Esophagus squamous epithelium (tissue), 5 donors: ENCODE results near the gene WDR38. TPM values are rescaled to one million over a fixed set of nuclear protein-coding genes. Genes with fewer than 3 reads are reported as not detected.

Experiments used
- DNase-seq: peaks from one replicate; lab custom pipeline; 2025; lab: John Stamatoyannopoulos, UW
- H3K27ac ChIP-seq, 4 donors: fragments of 200-600 bp; sonication (generic); one replicate each; pipeline ENCODE4 v1.5.1; 2016 to 2019; ENCODE audit warnings: mild to moderate bottlenecking in 1 of 4
- H3K27me3 ChIP-seq, 4 donors: fragments of 200-600 bp; sonication (generic); 1 replicate in 3 of 4; 2 replicates in 1 of 4; pipeline versions ENCODE4 v1.5.1 to v1.6.0; 2017 to 2021; ENCODE audit warnings: antibody characterized with exemption in 1 of 4
- H3K36me3 ChIP-seq, 3 donors: fragments of 200-600 bp; sonication (generic); one replicate each; pipeline ENCODE4 v1.5.1; 2016 to 2019
- H3K4me1 ChIP-seq, 3 donors: fragments of 200-600 bp; sonication (generic); one replicate each; pipeline ENCODE4 v1.5.1; 2017 to 2019
- H3K4me3 ChIP-seq, 4 donors: fragments of 200-600 bp; sonication (generic); 1 replicate in 3 of 4; 2 replicates in 1 of 4; pipeline ENCODE4 v1.5.1; 2016 to 2019; ENCODE audit warnings: mild to moderate bottlenecking in 2 of 4, moderate library complexity in 1 of 4
- H3K9me3 ChIP-seq, 3 donors: fragments of 200-600 bp; sonication (generic); one replicate each; pipeline ENCODE4 v1.5.1; 2016 to 2019
- CTCF ChIP-seq, 6 experiments: fragments of 450-650 bp in 4 of 6; fragments of 200-600 bp in 2 of 6; sonication (generic) in 2 of 6; IDR thresholded peaks; one replicate each; pipeline ENCODE4 v1.5.1; 2016 to 2019; ENCODE audit warnings: antibody characterized with exemption in 6 of 6, mild to moderate bottlenecking in 4 of 6, moderate library complexity in 4 of 6
- POLR2A ChIP-seq, 4 donors: fragments of 450-650 bp; IDR thresholded peaks; one replicate each; pipeline ENCODE4 v1.6.1; 2017; ENCODE audit warnings: antibody characterized with exemption in 4 of 4, mild to moderate bottlenecking in 4 of 4, moderate library complexity in 3 of 4
- WGBS, 2 donors: methylation state at CpG; one replicate each; pipeline ENCODE4 v1.1.5; 2018; 5-methylcytosine and 5-hydroxymethylcytosine counted together
- intact Hi-C: fragments of 100-400 bp; cut with DNase I; formaldehyde crosslinking; loops from one replicate; pipeline ENCODE4 v1.15.0; 2022
- total RNA-seq, 4 donors: library from RNA; depleted of rRNA; stranded (reverse); fragments of >200 nt; gene quantifications; one replicate each; pipeline ENCODE4 v1.1.0, GENCODE V29; 2016
- donor health status: DM: yes; HTN: yes; CAD: no.

WDR38 gene
- total RNA-seq, 4 donors from 2014 or later: not detected

- H3K27ac ChIP-seq: peak overlapping the region in 3 of 4 donors; percentile 68 to 75 (median 73)
- 89% methylated on average over 7 of the region's 60 CpGs; no CpG with 5 or more reads in 1 of the 2 donors for WGBS, 2 donors
- H3K4me1 ChIP-seq: peaks cover 9 to 49% (median 27%) of the 10 kb centered on the region in 3 donors
These were observed 43.3 kb upstream of the WDR38 start for GRCh38 chr9:124809741-124810500.

GRCh38 chr9:124810663-124811355 is 42.5 kb upstream of the WDR38 start:
- H3K27ac ChIP-seq: peak overlapping the region; percentile 68 to 76 (median 74)
- intact Hi-C loops: no loop called here
- H3K4me3 ChIP-seq: no peak overlapping the region
- WGBS, 2 donors: 45 to 52% methylated on average over 6 to 11 of the region's 12 CpGs
- DNase-seq: no peak
- H3K9me3 ChIP-seq: no peaks in the 10 kb centered on the region
- TF ChIP-seq CTCF (IDR thresholded peaks at IDR 0.05): no peak
- no peak for TF ChIP-seq POLR2A (IDR thresholded peaks at IDR 0.05)
- H3K27me3 ChIP-seq: no peaks in the 10 kb centered on the region
- H3K36me3 ChIP-seq: peaks cover 0 to 12% (median 0%) of the 10 kb centered on the region in 3 donors
- H3K4me1 ChIP-seq: peaks cover 9 to 53% (median 27%) of the 10 kb centered on the region in 3 donors

More at GRCh38 chr9:124809741-124810500, 43.3 kb upstream of the WDR38 start:
- Histone ChIP-seq H3K36me3 (peaks cover 0 to 14% (median 0%) of the 10 kb centered on the region in 3 donors), H3K27me3 (no peaks in the 10 kb centered on the region), H3K9me3 (no peaks in the 10 kb centered on the region), H3K4me3 (no peak overlapping the region)
- intact Hi-C loops: no loop called here
- TF ChIP-seq POLR2A (IDR thresholded peaks at IDR 0.05): no peak
- TF ChIP-seq CTCF (IDR thresholded peaks at IDR 0.05): no peak
- DNase-seq: no peak

DNA sequence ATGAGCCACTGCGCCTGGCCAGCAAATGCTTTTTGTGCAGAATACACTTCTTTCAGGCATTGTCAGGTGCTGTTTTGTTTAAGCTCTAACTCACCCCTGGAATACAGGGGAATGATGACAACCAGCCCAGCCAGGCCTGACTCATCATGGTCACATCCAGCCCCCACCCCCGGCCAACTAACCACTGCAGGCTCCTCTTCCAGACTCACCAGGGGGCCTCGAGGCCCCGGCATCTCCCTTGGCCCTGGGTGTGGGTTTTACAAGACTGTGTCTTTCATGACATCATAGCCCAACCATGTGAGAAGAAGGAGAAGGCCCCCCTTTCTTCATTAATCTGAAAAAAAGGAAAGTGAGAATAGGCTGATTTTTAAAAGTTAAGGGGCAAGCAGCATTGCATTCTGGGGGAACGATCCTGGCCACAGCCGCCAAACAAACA is 40.8 kb upstream of the WDR38 start:
- DNase-seq: no peak
- Histone ChIP-seq H3K4me3 (no peak overlapping the region), H3K4me1 (peaks cover 9 to 58% (median 27%) of the 10 kb centered on the region in 3 donors), H3K36me3 (peaks cover 0 to 12% (median 0%) of the 10 kb centered on the region in 3 donors), H3K27me3 (no peaks in the 10 kb centered on the region), H3K9me3 (no peaks in the 10 kb centered on the region), H3K27ac (peak overlapping the region; percentile 62 to 76 (median 74))
- intact Hi-C loops: no loop called here
- 58 to 89% methylated on average over 3 to 5 of the region's 6 CpGs for WGBS, 2 donors
- TF ChIP-seq CTCF (IDR thresholded peaks at IDR 0.05) (no peak), POLR2A (IDR thresholded peaks at IDR 0.05) (no peak)

DNA sequence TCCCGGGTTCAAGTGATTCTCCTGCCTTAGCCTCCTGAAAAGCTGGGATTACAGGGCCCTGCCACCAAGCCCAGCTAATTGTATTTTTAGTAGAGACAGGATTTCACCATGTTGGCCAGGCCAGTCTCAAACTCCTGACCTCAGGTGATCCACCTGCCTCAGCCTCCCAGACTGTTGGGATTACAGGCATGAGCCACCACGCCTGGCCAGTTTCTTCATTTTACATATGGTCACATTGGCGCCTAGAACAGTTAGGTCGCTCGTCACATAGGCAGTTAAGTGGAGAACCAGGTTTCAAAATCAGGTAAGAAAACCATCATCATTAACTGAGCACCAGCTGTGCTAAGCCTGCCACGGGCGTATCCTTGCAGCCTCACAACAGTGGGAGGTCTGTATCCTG is 40.2 kb upstream of the WDR38 start:
- Histone ChIP-seq H3K9me3 (no peaks in the 10 kb centered on the region), H3K27ac (peak overlapping the region; percentile 15 to 75 (median 68)), H3K27me3 (no peaks in the 10 kb centered on the region), H3K36me3 (peaks cover 0 to 12% (median 0%) of the 10 kb centered on the region in 3 donors), H3K4me1 (peaks cover 9 to 64% (median 33%) of the 10 kb centered on the region in 3 donors), H3K4me3 (no peak overlapping the region)
- WGBS, 2 donors: 81 to 88% methylated on average over 1 to 2 of the region's 7 CpGs
- intact Hi-C loops: no loop called here
- no peak for TF ChIP-seq POLR2A (IDR thresholded peaks at IDR 0.05)
- no peak for TF ChIP-seq CTCF (IDR thresholded peaks at IDR 0.05)
- no peak for DNase-seq
